Hematopoietic multipotent progenitor cell treated with erythropoietin and hydrocortisone succinate and interleukin-3 and kit ligand, for 15 days (in vitro differentiated cells): ENCODE measurements around the gene CELA2A.
"Not testable (repeated sequence)": the region's sequence is repeated elsewhere in the genome, so short reads cannot be mapped to it uniquely, and the experiment has no call there.

Experiments used
- DNase-seq: peaks from one replicate; pipeline ENCODE4 v3.0.0-alpha.2; 2015; ENCODE audit warnings: low spot score

Gene CELA2A

DNA sequence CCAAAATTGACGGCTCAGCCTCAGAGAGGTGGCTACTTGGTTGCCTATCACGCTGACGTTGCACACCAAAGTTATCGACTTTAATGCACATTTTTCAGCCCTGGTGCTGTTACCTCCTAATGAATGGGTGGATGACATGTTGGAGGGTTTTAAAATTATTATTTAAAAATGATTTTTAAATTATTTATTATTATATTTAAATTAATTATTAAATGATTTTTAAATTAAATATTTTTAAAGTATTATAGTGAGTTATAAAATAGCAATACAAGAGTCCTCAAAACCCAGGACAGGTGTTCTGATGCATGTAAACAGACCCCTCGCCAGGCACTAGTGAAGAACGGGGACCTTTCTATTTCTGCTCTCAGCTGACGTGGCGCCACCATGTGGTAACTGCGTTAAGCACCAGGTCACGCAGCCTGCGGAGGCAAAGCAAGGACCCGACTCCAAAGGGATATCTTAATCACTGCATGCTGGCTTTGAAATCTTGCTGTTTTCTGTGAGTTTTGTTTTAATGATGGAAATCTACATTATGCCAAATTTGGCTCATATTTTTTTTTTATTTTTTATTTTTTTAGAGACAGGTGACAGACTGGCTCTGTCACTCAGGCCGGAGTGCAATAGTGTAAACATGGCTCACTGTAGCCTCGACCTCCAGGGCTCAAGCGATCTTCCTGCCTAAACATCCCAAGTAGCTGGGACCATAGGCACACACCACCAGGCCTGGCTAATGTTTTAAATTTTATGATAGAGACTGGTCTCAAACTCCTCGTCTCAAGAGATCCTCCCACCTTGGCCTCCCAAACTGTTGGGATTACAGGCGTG is 44.9 kb downstream of the CELA2A start:
- peak; percentile 61 for DNase-seq

DNA sequence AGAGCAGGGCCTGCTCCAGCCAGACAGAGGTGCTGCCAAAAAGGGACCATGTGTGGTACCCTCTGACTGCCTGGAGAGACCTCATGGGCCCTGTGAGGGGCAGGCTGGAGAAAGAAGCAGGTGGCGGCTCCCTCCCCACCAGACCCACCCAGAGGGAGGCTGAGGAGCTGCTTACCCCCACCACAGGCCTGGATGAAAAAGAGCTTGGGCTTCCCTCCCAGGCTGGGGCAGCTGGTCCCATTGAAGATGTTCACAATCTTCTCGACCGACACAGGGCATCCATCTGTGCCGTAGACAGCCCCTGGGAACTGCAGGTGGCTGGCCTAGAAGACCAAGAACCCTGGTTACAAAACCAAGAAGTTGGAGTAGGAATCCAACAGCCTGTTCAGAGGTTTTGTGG is 47.9 kb downstream of the CELA2A start:
- no peak for DNase-seq

DNA sequence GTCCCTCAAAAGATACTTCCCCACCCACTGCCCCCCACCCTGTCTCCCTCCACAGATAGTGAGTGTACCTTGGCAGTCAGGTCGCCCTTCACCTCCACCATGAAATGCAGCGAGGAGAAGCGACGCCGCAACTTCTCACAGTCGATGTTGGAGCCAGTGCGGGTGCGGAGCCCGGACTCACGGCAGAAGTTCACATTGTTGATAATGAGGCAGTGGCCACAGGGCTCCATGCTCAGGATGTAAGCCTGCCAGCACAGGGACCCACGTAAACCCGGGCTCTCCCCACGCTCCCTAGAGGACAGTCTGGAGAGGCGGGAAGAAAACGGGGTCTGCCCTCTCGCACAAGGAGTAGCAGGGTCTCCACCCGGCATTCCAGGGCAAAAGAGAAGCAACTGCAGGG is 50.3 kb downstream of the CELA2A start:
- DNase-seq = no peak

DNA sequence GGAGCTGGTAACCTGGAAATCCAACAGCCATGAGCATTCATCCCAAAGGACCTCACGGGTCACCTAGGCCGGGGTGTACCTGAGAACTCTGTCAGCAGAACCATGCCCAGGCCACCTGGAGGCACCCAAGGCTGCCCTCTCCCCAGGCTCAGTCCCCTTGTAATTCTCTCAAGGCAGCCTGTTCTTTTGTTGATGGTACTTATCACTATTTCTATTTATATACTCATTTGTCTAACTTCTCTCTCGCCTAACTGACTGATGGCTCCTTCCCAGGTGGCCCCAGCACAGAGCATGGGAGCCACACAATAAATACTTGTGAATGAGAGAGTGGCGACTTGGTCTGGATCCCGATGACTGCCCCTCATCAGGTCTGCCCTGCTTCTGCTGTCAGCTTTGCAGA is 50.7 kb downstream of the CELA2A start:
- no peak for DNase-seq

DNA sequence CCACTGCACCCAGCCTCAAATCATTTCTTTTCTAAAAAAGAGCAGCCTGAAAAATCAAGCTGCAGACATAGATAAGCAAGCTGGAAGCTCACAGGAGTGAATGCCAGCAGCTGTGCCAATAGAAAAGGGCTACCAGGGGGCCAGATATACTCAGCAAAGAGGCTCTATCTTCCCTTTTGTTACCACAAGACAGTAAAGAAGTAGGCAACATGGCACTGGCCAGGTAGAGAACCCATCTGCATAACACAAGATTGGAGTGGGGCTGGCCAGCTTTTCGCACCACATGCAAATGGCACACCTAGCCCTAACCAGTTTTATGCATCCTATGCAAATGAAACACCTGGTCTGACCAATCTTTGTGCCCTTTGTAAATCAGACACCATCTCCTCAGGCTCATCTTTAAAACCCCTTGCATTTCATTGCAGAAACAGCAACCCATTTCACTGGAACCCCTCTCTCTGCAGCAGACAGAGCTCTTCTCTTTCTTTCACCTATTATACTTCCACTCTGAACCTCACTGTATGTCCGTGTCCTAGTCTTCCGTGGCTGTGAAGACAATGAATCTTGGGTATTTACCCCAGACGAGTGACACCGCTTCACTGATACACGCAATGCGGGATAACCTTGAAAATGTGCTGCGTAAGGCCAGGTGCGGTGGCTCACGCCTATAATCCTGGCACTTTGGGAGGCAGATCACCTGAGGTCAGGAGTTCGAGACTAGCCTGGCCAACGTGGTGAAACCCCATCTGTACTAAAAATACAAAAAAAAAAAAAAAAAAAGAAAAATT is 52.4 kb downstream of the CELA2A start:
- DNase-seq = peak; percentile 28

DNA sequence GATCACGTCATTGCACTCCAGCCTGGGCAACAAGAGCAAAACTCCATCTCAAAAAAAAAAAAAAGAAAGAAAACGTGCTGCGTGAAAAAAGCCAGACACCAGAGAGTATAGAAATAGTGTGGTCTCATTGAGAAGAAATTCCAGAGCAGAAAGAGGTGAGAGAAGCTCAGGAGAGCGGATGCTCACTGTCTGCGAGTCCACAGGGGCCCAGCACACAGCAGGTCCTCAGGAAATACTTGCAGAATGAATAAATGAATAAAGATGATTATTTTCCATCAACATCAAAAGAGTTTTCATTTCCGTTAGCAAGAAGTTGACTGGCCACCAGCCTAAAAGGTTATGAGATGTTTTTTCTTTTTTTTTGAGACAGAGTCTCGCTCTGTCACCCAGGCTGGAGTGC is 53.1 kb downstream of the CELA2A start:
- no peak for DNase-seq

DNA sequence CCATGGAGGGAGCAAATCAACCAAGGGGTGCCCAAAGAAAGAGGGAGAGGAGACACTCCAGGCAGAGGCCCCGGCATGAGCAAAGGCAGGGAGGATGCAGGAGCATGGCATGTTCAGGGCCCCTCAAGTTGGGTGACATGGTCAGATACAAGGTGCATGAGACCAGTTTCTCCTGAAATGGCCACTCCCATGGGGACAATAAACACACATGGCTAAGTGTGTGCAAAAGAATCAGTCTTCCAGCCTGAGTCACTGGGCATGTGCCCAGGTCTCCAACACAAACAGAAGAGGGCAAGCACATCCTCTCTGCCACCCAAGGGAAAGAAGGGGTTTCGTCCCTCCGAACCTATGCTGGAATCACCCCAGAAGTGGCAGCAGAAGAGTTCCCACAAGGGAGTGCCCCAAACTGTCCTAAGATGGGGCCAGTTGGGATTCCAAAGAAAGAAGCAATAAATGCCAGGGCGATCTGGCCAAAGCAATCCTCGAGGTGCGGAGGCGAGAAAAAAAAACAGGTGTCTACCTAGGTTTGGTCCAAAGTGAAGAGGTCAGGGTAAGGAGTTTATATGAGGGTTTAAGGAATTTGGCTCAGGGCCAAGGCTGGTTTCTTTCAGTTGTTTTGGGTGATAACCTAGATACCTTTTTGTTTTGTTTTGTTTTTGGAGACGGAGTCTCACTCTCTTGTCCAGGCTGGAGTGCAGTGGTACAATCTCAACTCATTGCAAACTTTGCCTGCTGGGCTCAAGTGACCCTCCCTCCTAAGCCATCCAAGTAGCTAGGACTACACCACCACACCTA is 54.3 kb downstream of the CELA2A start:
- no peak for DNase-seq

DNA sequence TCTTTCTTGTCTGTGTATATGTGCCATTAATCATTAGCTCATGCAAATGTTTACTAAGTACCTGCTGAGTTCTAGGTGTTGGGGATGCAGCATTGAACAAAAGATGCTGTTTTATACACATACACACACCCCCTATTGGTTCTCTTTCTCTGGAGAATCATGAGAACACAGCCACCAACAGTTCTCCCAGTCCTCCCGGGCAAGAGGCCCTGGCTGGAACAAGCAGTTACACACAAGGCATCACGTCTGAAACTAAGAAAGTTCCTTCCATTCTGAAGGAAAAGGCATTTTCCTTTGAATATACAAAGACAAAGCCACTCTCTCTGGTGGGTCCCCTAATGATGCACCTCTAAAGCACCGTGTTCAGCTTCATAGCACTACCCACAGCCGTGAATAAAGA is 56.7 kb downstream of the CELA2A start:
- DNase-seq = no peak

DNA sequence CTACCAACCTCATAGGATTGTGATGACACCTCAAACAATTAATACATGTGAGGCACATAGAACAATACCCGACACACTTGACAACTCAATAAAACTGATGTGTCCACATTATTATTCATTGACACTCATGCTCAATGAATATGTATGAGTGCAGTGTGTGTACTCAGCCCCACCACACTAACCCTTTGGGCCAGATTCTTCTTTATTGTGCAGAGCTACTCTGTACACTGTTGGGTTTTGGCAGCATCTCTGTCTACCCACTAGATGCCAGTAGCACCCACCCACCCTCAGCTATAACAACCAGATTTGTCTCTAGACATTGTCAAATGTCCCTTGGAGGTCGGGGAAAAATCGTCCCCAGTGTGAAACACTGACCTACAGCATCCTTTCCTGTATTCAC is 57.4 kb downstream of the CELA2A start:
- no peak for DNase-seq

DNA sequence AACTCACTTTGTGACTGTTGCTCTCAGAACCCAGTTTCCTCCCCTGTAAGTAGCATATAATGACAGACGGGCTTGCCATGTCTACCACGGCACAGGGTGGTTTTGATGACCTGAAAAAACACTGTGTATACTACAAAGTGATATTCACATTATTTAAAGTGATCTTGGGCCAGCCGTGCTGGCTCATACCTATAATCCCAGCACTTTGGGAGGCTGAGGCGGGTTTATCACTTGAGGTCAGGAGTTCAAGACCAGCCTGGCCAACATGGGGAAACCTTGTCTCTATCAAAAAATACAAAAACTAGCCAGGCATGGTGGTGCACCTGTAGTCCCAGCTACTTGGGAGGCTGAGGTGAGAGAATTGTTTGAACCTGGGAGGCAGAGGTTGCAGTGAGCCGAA is 58.0 kb downstream of the CELA2A start:
- DNase-seq = not testable (repeated sequence)

DNA sequence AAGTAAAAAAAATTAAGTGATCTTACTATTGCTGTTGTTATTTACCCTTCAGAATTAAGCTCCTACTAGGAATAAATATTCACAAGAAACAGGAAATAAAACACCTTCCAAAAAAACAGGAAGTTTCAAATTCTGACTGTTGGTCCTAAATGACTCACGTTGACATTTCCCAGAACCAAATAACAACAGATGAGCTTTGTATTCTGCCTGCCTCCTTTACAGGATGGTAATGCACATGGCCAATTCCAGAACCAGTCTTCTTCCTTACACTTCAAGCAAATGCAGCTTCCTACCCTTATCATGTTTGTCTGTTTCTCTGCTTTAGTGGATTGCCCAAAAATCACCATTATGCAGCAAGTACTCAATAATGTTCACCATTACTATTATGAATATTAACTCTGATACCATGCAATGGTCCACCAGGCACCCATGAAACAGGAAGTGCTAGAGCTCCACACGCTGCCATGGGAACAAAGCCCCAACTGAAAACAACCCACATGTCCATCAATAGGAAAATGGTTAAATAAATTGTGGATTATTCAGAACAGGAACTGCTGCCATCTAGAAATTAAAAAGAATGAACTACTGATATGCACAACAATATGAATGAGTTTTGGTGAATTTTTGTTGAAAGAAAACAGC is 58.6 kb downstream of the CELA2A start:
- DNase-seq = no peak

DNA sequence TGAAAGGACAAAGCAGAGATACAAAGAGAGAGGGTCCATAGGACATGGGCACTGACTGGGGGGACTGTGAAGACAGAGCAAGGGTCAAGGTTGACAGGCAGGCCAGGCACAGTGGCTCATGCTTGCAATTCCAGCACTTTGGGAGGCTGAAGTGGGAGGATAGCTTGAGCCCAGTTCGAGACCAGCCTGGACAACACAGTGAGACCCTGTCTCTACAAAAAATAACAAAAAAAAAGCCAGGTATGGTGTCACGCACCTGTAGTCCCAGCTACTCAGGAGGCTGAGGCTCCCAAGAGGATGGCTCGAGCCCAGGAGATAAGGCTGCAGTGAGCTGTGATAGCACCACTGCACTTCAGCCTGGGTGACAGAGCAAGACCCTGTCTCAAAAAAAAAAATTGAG is 63.1 kb downstream of the CELA2A start:
- no peak for DNase-seq

DNA sequence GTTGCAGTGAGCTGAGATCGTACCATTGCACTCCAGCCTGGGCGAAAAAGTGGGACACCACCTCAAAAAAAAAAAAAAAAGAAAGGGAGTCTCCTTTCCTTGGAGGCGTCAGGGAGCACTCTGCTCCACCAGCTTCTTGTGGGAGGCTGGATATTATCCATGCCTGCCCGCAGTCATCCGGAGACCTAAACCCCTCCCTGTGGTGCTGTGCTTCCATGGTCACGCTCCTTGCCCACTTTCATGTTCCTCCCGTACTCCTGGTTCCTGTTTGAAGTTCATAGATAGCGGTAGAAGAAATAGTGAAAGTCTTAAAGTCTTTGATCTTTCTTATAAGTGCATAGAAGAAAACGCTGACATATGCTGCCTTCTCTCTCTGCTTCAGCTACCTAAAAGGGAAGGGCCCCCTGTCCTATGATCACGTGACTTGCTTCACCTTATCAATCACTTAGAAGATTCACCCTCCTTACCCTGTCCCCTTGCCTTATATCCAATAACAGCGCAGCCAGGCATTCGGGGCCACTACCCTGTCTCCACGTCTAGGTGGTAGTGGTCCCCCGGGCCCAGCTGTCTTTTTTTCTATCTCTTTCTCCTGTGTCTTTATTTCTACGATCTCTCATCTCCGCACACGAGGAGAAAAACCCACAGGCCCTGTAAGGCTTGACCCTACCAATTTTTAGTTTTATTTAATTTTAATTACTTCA is 64.8 kb downstream of the CELA2A start:
- DNase-seq = not testable (repeated sequence)
